Esophagus muscularis mucosa (tissue), 3 donors: ENCODE results near the gene RAB4A.

ENCODE experiments used
- EP300 ChIP-seq: sonication (generic); formaldehyde crosslinking; IDR thresholded peaks from one replicate; pipeline ENCODE4 v1.6.1; 2017; ENCODE audit warnings: antibody characterized with exemption
- TF ChIP-seq, protein P1 (sequence below), 3 experiments: fragments of 200-600 bp in 2 of 3; fragments of 450-650 bp in 1 of 3; sonication (generic) in 2 of 3; IDR thresholded peaks; one replicate each; pipeline ENCODE4 v1.5.1; 2017 to 2019; ENCODE audit warnings: antibody characterized with exemption in 3 of 3, mild to moderate bottlenecking in 2 of 3, moderate library complexity in 1 of 3

DNA sequence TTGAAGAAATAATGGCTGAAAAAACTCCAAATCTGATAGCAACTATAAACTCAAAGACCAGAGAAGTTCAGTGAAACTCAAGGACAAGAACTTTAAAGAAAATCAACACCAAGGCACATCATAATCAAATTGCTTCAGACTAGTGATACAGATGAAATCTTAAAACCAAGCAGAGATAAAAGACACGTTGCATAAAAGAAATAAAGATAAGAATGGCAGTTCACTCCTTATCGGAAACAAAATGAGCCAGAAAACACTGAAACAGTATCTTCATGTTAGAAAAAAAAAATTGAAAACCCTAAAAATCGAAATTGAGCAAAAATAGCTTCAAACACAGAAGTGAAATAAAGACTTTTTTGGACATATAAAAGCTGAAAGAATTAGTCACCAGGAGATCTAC lies 4.6 kb upstream of the RAB4A start:
- no peak for TF ChIP-seq EP300
- TF ChIP-seq, protein P1, sequence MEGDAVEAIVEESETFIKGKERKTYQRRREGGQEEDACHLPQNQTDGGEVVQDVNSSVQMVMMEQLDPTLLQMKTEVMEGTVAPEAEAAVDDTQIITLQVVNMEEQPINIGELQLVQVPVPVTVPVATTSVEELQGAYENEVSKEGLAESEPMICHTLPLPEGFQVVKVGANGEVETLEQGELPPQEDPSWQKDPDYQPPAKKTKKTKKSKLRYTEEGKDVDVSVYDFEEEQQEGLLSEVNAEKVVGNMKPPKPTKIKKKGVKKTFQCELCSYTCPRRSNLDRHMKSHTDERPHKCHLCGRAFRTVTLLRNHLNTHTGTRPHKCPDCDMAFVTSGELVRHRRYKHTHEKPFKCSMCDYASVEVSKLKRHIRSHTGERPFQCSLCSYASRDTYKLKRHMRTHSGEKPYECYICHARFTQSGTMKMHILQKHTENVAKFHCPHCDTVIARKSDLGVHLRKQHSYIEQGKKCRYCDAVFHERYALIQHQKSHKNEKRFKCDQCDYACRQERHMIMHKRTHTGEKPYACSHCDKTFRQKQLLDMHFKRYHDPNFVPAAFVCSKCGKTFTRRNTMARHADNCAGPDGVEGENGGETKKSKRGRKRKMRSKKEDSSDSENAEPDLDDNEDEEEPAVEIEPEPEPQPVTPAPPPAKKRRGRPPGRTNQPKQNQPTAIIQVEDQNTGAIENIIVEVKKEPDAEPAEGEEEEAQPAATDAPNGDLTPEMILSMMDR (IDR thresholded peaks at IDR 0.05): no peak
